Measurements from ENCODE around the gene MCEMP1. TPM values are rescaled to one million over a fixed set of nuclear protein-coding genes. Genes with fewer than 3 reads are reported as not detected.

The MCEMP1 gene
- polyA plus RNA-seq, 1 donor from 2014 or later = not detected

DNA sequence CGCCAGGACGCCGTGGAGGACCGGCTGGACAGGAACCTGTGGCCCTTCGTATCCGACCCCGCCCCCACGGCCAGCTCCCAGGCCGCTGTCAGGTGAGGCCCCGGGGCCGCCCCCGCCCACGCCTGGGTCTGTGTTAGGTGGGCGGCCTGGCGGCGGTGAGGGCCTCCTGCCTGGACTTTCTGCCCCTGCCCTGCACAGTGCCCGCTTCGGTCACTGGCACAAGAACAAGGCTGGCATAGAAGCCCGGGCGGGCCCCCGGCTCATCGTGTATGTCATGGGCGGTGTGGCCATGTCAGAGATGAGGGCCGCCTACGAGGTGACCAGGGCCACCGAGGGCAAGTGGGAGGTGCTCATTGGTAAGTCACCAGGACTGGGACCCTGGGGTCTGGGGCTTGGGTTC lies 29.7 kb upstream of the MCEMP1 start:
- no peak overlapping the region for H2AFZ ChIP-seq (ENCODE audit: low read depth, low read length)
- H3K9ac ChIP-seq (ENCODE audit: low read length) = no peak overlapping the region
- no peak for TF ChIP-seq REST (IDR thresholded peaks at IDR 0.05; ENCODE audit: borderline replicate concordance)
- TF ChIP-seq, protein P1, sequence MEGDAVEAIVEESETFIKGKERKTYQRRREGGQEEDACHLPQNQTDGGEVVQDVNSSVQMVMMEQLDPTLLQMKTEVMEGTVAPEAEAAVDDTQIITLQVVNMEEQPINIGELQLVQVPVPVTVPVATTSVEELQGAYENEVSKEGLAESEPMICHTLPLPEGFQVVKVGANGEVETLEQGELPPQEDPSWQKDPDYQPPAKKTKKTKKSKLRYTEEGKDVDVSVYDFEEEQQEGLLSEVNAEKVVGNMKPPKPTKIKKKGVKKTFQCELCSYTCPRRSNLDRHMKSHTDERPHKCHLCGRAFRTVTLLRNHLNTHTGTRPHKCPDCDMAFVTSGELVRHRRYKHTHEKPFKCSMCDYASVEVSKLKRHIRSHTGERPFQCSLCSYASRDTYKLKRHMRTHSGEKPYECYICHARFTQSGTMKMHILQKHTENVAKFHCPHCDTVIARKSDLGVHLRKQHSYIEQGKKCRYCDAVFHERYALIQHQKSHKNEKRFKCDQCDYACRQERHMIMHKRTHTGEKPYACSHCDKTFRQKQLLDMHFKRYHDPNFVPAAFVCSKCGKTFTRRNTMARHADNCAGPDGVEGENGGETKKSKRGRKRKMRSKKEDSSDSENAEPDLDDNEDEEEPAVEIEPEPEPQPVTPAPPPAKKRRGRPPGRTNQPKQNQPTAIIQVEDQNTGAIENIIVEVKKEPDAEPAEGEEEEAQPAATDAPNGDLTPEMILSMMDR (IDR thresholded peaks at IDR 0.05; ENCODE audit: poor library complexity, severe bottlenecking) = no peak
- no peak for TF ChIP-seq RAD21 (conservative IDR thresholded peaks at IDR 0.05)
- no peak for TF ChIP-seq EZH2 (IDR thresholded peaks at IDR 0.05; ENCODE audit: borderline replicate concordance, insufficient read depth, low read length, poor library complexity, severe bottlenecking)
- no peak for TF ChIP-seq POLR2AphosphoS5 (IDR thresholded peaks at IDR 0.05)
- TF ChIP-seq SMC3 (conservative IDR thresholded peaks at IDR 0.05; ENCODE audit: poor library complexity) = no peak
- no peak for TF ChIP-seq MXI1 (conservative IDR thresholded peaks at IDR 0.05; ENCODE audit: poor library complexity, severe bottlenecking)
- H3K4me2 ChIP-seq (ENCODE audit: low read length) = no peak overlapping the region
- no peaks in the 10 kb centered on the region for H3K9me3 ChIP-seq (ENCODE audit: low read length)
- H3K79me2 ChIP-seq (replicated peaks; ENCODE audit: insufficient read depth, low read length) = no peaks in the 10 kb centered on the region
- no peaks in the 10 kb centered on the region for H3K9me2 ChIP-seq (ENCODE audit: insufficient read depth, low read length)
- no peak overlapping the region for H3K4me3 ChIP-seq (ENCODE audit: low read length)
- no peaks in the 10 kb centered on the region for H4K20me1 ChIP-seq (ENCODE audit: insufficient read depth)
- no peak overlapping the region for H3K27ac ChIP-seq (ENCODE audit: low read length)
- no peaks in the 10 kb centered on the region for H3F3A ChIP-seq (ENCODE audit: insufficient read depth, low read length, poor library complexity, severe bottlenecking)
- no peaks in the 10 kb centered on the region for H3K36me3 ChIP-seq (ENCODE audit: insufficient read depth, low read length)
- H3K27me3 ChIP-seq (ENCODE audit: insufficient read depth, low read depth, low read length) = peaks cover 3% of the 10 kb centered on the region

GRCh38 chr19:7648265-7649014 lies 28.4 kb upstream of the MCEMP1 start:
- H2AFZ ChIP-seq (ENCODE audit: low read depth, low read length) = no peak overlapping the region
- no peaks in the 10 kb centered on the region for H4K20me1 ChIP-seq (ENCODE audit: insufficient read depth)
- H3K27me3 ChIP-seq (ENCODE audit: insufficient read depth, low read depth, low read length) = peaks cover 3% of the 10 kb centered on the region
- no peak overlapping the region for H3K9ac ChIP-seq (ENCODE audit: low read length)
- no peaks in the 10 kb centered on the region for H3K9me3 ChIP-seq (ENCODE audit: low read length)
- H3K4me3 ChIP-seq (ENCODE audit: low read length) = no peak overlapping the region
- H3K4me2 ChIP-seq (ENCODE audit: low read length) = no peak overlapping the region
- no peaks in the 10 kb centered on the region for H3K36me3 ChIP-seq (ENCODE audit: insufficient read depth, low read length)
- H3K27ac ChIP-seq (ENCODE audit: low read length) = no peak overlapping the region
- H3K9me2 ChIP-seq (ENCODE audit: insufficient read depth, low read length) = no peaks in the 10 kb centered on the region
- H3K79me2 ChIP-seq (replicated peaks; ENCODE audit: insufficient read depth, low read length) = no peaks in the 10 kb centered on the region
- TF ChIP-seq TAF1 (IDR thresholded peaks at IDR 0.05; ENCODE audit: low read depth) = no peak
- TF ChIP-seq RAD21 (conservative IDR thresholded peaks at IDR 0.05) = no peak
- TF ChIP-seq POLR2AphosphoS5 (IDR thresholded peaks at IDR 0.05) = no peak
- no peak for TF ChIP-seq SMC3 (conservative IDR thresholded peaks at IDR 0.05; ENCODE audit: poor library complexity)
- TF ChIP-seq EP300 (conservative IDR thresholded peaks at IDR 0.05; ENCODE audit: poor library complexity, severe bottlenecking) = no peak
- TF ChIP-seq EZH2 (IDR thresholded peaks at IDR 0.05; ENCODE audit: borderline replicate concordance, insufficient read depth, low read length, poor library complexity, severe bottlenecking) = no peak
- TF ChIP-seq, protein P1 (IDR thresholded peaks at IDR 0.05; ENCODE audit: poor library complexity, severe bottlenecking) = no peak
- TF ChIP-seq REST (IDR thresholded peaks at IDR 0.05; ENCODE audit: borderline replicate concordance) = no peak
- no peak for TF ChIP-seq MXI1 (conservative IDR thresholded peaks at IDR 0.05; ENCODE audit: poor library complexity, severe bottlenecking)
- H3F3A ChIP-seq (ENCODE audit: insufficient read depth, low read length, poor library complexity, severe bottlenecking) = no peaks in the 10 kb centered on the region
